Measurements from ENCODE around the gene GLT6D1.

GRCh38 chr9:135614821-135615665, 24.3 kb downstream of the GLT6D1 start:
- no peak for TF ChIP-seq CTCF (IDR thresholded peaks at IDR 0.05)
- no peak for TF ChIP-seq POLR2A (IDR thresholded peaks at IDR 0.05)

Data from testis (tissue), 2 donors.